ENCODE measurements around the gene OR14C36.

OR14C36 gene

DNA sequence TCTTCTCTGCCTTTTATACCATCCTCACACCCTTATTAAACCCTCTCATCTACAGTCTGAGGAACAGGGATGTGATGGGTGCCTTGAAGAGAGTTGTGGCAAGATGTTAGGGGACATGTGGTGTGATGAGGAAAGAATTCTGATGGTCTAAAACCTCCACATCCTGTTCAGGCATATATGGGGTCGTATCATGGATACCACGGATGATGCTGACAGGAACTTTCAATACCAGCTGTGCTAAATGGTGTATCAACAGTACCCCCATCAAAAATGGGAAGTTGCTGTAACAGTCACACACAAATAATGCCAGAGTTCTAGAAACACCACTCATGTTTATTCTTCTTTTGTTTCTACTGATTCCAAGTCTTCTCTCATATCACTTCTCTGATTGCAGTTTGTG lies 39.9 kb downstream of the OR14C36 start:
- H3K27ac ChIP-seq (ENCODE audit: poor library complexity, severe bottlenecking) = no peak overlapping the region
- H3K4me3 ChIP-seq (ENCODE audit: severe bottlenecking) = no peak overlapping the region
- no peaks in the 10 kb centered on the region for H3K4me1 ChIP-seq (ENCODE audit: insufficient read depth, poor library complexity, severe bottlenecking)
- TF ChIP-seq, protein P1, sequence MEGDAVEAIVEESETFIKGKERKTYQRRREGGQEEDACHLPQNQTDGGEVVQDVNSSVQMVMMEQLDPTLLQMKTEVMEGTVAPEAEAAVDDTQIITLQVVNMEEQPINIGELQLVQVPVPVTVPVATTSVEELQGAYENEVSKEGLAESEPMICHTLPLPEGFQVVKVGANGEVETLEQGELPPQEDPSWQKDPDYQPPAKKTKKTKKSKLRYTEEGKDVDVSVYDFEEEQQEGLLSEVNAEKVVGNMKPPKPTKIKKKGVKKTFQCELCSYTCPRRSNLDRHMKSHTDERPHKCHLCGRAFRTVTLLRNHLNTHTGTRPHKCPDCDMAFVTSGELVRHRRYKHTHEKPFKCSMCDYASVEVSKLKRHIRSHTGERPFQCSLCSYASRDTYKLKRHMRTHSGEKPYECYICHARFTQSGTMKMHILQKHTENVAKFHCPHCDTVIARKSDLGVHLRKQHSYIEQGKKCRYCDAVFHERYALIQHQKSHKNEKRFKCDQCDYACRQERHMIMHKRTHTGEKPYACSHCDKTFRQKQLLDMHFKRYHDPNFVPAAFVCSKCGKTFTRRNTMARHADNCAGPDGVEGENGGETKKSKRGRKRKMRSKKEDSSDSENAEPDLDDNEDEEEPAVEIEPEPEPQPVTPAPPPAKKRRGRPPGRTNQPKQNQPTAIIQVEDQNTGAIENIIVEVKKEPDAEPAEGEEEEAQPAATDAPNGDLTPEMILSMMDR (IDR thresholded peaks at IDR 0.05; ENCODE audit: poor library complexity, severe bottlenecking) = no peak
- no peaks in the 10 kb centered on the region for H3K27me3 ChIP-seq (ENCODE audit: insufficient read depth, poor library complexity, severe bottlenecking)
- H3K9me3 ChIP-seq (ENCODE audit: severe bottlenecking) = no peaks in the 10 kb centered on the region
- H3K36me3 ChIP-seq (ENCODE audit: low read depth) = no peaks in the 10 kb centered on the region
- DNase-seq (ENCODE audit: low spot score) = no peak
- ATAC-seq (ENCODE audit: low read depth) = no peak

DNA sequence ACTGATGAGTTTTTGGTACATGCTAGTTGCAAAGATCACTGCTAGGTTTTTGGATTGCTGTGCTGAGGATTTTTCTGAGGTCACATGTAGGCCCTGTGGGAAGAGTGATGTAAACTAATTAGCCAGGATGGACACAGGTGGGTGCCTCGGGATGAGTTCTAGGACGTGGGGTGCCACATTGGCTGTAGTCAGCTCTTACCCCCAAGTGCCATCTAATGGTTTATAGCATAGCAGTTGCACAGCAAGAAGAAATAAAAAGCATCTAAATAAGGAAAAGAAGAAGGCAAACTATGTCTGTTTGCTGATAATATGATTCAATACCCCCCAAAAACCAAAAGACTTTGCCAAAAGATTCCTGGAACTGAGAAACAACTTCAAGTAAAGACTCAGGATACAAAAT lies 44.5 kb downstream of the OR14C36 start:
- Histone ChIP-seq H3K36me3 (ENCODE audit: low read depth) (no peaks in the 10 kb centered on the region), H3K9me3 (ENCODE audit: severe bottlenecking) (no peaks in the 10 kb centered on the region), H3K27ac (ENCODE audit: poor library complexity, severe bottlenecking) (no peak overlapping the region), H3K27me3 (ENCODE audit: insufficient read depth, poor library complexity, severe bottlenecking) (no peaks in the 10 kb centered on the region), H3K4me3 (ENCODE audit: severe bottlenecking) (no peak overlapping the region), H3K4me1 (ENCODE audit: insufficient read depth, poor library complexity, severe bottlenecking) (no peaks in the 10 kb centered on the region)
- TF ChIP-seq, protein P1 (IDR thresholded peaks at IDR 0.05; ENCODE audit: poor library complexity, severe bottlenecking) = no peak
- DNase-seq (ENCODE audit: low spot score) = no peak
- no peak for ATAC-seq (ENCODE audit: low read depth)

Data from RWPE2 (cell line).